Keratinocyte (primary cell): Measurements from ENCODE around the gene RNASE8.

ENCODE experiments used
- CTCF ChIP-seq, 3 experiments: IDR thresholded peaks in 1 of 3; conservative IDR thresholded peaks in 1 of 3; optimal IDR thresholded peaks in 1 of 3; 2 replicates in 2 of 3; 3 replicates in 1 of 3; pipeline versions ENCODE3 to v1.5.1; 2011; ENCODE audit warnings: low read length in 3 of 3, mild to moderate bottlenecking in 3 of 3, moderate library complexity in 2 of 3, control low read depth in 1 of 3, inconsistent platforms in 1 of 3; ENCODE audit not compliant: insufficient read depth in 2 of 3; ENCODE audit errors: extremely low read depth in 1 of 3
- EZH2 ChIP-seq: IDR thresholded peaks from one replicate; pipeline ENCODE4 v1.6.1; 2012; ENCODE audit warnings: inconsistent platforms, mild to moderate bottlenecking, low read length, moderate library complexity

- TF ChIP-seq CTCF (optimal IDR thresholded peaks at IDR 0.05 in 1 of 3, IDR thresholded peaks at IDR 0.05 in 1 of 3, conservative IDR thresholded peaks at IDR 0.05 in 1 of 3; ENCODE audit: extremely low read depth in 1 of 3, insufficient read depth in 2 of 3, low read length in 3 of 3) (no peak), EZH2 (no peak)
Observed at GRCh38 chr14:21048638-21049037, 9.0 kb upstream of the RNASE8 start.
